Neural cell (in vitro differentiated cells): Measurements from ENCODE around the gene FGGY. TPM values are rescaled to one million over a fixed set of nuclear protein-coding genes. Genes with fewer than 3 reads are reported as not detected.

Experiments
- H2AFZ ChIP-seq: fragments of 200-600, 300-800 bp; sonication (generic), shearing (Covaris generic); 2 replicates; pipeline ENCODE4 v1.6.0; 2014; ENCODE audit warnings: low read depth, mild to moderate bottlenecking, antibody characterized with exemption, low read length, moderate library complexity
- H3F3A ChIP-seq: fragments of 200-600 bp; shearing (Covaris generic); 2 replicates; pipeline ENCODE4 v1.6.1; 2016; ENCODE audit warnings: mild to moderate bottlenecking, moderate library complexity, mixed read lengths, antibody characterized with exemption, low read length; ENCODE audit not compliant: insufficient read depth, poor library complexity, severe bottlenecking
- H3K27ac ChIP-seq: fragments of 200-600, 300-800 bp; sonication (generic), shearing (Covaris generic); 2 replicates; pipeline ENCODE4 v1.5.1; 2014; ENCODE audit warnings: mild to moderate bottlenecking, low read length, moderate library complexity
- H3K27me3 ChIP-seq: fragments of 300-800, 200-600 bp; sonication (generic), shearing (Covaris generic); 2 replicates; pipeline ENCODE4 v1.6.0; 2014; ENCODE audit warnings: mild to moderate bottlenecking, low read depth, low read length, moderate library complexity; ENCODE audit not compliant: insufficient read depth
- H3K36me3 ChIP-seq: fragments of 300-800, 200-600 bp; sonication (generic), shearing (Covaris generic); 2 replicates; pipeline ENCODE4 v1.5.1; 2014; ENCODE audit warnings: mild to moderate bottlenecking, antibody characterized with exemption, low read length, moderate library complexity; ENCODE audit not compliant: insufficient read depth
- H3K4me2 ChIP-seq: fragments of 300-800, 200-600 bp; sonication (generic), shearing (Covaris generic); 2 replicates; pipeline ENCODE4 v1.6.0; 2014; ENCODE audit warnings: mild to moderate bottlenecking, low read length
- H3K4me3 ChIP-seq: fragments of 300-800, 200-600 bp; sonication (generic), shearing (Covaris generic); 2 replicates; pipeline ENCODE4 v1.5.1; 2014; ENCODE audit warnings: mild to moderate bottlenecking, low read length, moderate library complexity
- H3K79me2 ChIP-seq: fragments of 200-600 bp; shearing (Covaris generic); replicated peaks from 2 replicates; pipeline ENCODE4 v1.6.0; 2014; ENCODE audit warnings: mild to moderate bottlenecking, low read length, moderate library complexity; ENCODE audit not compliant: insufficient read depth
- H3K9ac ChIP-seq: fragments of 300-800, 200-600 bp; sonication (generic), shearing (Covaris generic); 2 replicates; pipeline ENCODE4 v1.6.1; 2016; ENCODE audit warnings: mild to moderate bottlenecking, low read length, mixed read lengths
- H3K9me2 ChIP-seq: fragments of 200-600 bp; shearing (Covaris generic); 2 replicates; pipeline ENCODE4 v1.6.1; 2016; ENCODE audit warnings: mild to moderate bottlenecking, low read length, mixed read lengths; ENCODE audit not compliant: insufficient read depth
- H3K9me3 ChIP-seq: fragments of 200-600, 300-800 bp; sonication (generic), shearing (Covaris generic); 2 replicates; pipeline ENCODE4 v1.6.1; 2016; ENCODE audit warnings: mild to moderate bottlenecking, mixed run types, low read length, moderate library complexity, mixed read lengths
- H4K20me1 ChIP-seq: fragments of 200-600 bp; shearing (Covaris generic); 2 replicates; pipeline ENCODE4 v1.6.1; 2016; ENCODE audit warnings: mild to moderate bottlenecking, mixed run types; ENCODE audit not compliant: insufficient read depth
- EP300 ChIP-seq: fragments of 450-650 bp; conservative IDR thresholded peaks from 2 replicates; pipeline ENCODE4 v1.6.1; 2014; ENCODE audit warnings: antibody characterized with exemption, mild to moderate bottlenecking, moderate library complexity; ENCODE audit not compliant: poor library complexity, severe bottlenecking
- EZH2 ChIP-seq: fragments of 200-600, 300-800 bp; shearing (Covaris generic), sonication (generic); IDR thresholded peaks from 2 replicates; pipeline ENCODE4 v1.6.1; 2014; ENCODE audit warnings: antibody characterized with exemption, low read length, borderline replicate concordance, mild to moderate bottlenecking; ENCODE audit not compliant: insufficient read depth, poor library complexity, severe bottlenecking
- MXI1 ChIP-seq: fragments of 450-650 bp; conservative IDR thresholded peaks from 2 replicates; pipeline ENCODE4 v1.6.1; 2014; ENCODE audit warnings: antibody characterized with exemption, mild to moderate bottlenecking; ENCODE audit not compliant: poor library complexity, severe bottlenecking
- POLR2AphosphoS5 ChIP-seq: IDR thresholded peaks from 2 replicates; pipeline ENCODE4 v1.6.1; 2012
- RAD21 ChIP-seq: fragments of 450-650 bp; conservative IDR thresholded peaks from 2 replicates; pipeline ENCODE4 v1.6.1; 2014; ENCODE audit warnings: antibody characterized with exemption, mild to moderate bottlenecking, moderate library complexity
- SMC3 ChIP-seq: fragments of 450-650 bp; conservative IDR thresholded peaks from 2 replicates; pipeline ENCODE4 v1.6.1; 2014; ENCODE audit warnings: antibody characterized with exemption, mild to moderate bottlenecking, moderate library complexity; ENCODE audit not compliant: poor library complexity
- TAF1 ChIP-seq: IDR thresholded peaks from 2 replicates; pipeline ENCODE4 v1.6.1; 2012; ENCODE audit warnings: low read depth
- polyA plus RNA-seq: library from polyadenylated mRNA; depleted of rRNA; stranded (reverse); fragments of >200 nt; gene quantifications from 2 replicates; pipeline ENCODE4 v1.2.3, GENCODE V29; 2014
- TF ChIP-seq, protein P1 (sequence below): fragments of 450-650 bp; IDR thresholded peaks from 2 replicates; pipeline ENCODE4 v1.5.1; 2014; ENCODE audit warnings: antibody characterized with exemption, mild to moderate bottlenecking, moderate library complexity; ENCODE audit not compliant: poor library complexity, severe bottlenecking
- TF ChIP-seq, protein P2 (sequence below): IDR thresholded peaks from 2 replicates; pipeline ENCODE4 v1.6.1; 2012; ENCODE audit warnings: borderline replicate concordance

The FGGY gene
- polyA plus RNA-seq, 1 donor from 2014 or later = 7.4 TPM

DNA sequence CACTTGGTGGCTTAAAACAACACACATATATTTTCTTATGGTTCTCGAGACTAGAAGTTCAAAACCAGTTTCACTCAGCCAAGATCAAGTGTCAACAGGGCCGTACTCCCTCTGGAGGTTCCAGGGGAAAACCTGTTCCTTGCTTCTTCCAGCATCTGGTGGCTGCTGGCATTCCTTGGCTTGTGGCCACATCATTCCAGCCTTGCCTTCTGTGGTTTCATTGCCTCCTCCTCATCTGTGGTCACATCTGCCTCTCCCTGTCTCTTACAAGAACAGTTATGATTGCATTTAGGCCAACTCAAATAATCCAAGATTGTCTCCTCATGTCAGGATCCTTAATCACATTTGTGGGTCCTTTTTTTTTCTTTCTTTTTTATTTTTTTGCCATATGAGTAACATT, 277.2 kb downstream of the FGGY start:
- Histone ChIP-seq H3K9me2 (no peaks in the 10 kb centered on the region), H3K4me2 (no peak overlapping the region), H3K79me2 (no peaks in the 10 kb centered on the region), H3K27ac (no peak overlapping the region), H3K4me3 (no peak overlapping the region), H3F3A (no peaks in the 10 kb centered on the region), H4K20me1 (no peaks in the 10 kb centered on the region), H3K9me3 (no peaks in the 10 kb centered on the region), H3K9ac (no peak overlapping the region), H3K27me3 (no peaks in the 10 kb centered on the region), H3K36me3 (no peaks in the 10 kb centered on the region), H2AFZ (no peak overlapping the region)
- TF ChIP-seq, protein P1, sequence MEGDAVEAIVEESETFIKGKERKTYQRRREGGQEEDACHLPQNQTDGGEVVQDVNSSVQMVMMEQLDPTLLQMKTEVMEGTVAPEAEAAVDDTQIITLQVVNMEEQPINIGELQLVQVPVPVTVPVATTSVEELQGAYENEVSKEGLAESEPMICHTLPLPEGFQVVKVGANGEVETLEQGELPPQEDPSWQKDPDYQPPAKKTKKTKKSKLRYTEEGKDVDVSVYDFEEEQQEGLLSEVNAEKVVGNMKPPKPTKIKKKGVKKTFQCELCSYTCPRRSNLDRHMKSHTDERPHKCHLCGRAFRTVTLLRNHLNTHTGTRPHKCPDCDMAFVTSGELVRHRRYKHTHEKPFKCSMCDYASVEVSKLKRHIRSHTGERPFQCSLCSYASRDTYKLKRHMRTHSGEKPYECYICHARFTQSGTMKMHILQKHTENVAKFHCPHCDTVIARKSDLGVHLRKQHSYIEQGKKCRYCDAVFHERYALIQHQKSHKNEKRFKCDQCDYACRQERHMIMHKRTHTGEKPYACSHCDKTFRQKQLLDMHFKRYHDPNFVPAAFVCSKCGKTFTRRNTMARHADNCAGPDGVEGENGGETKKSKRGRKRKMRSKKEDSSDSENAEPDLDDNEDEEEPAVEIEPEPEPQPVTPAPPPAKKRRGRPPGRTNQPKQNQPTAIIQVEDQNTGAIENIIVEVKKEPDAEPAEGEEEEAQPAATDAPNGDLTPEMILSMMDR = no peak
- TF ChIP-seq RAD21 = no peak
- TF ChIP-seq EP300 = no peak
- no peak for TF ChIP-seq EZH2
- TF ChIP-seq SMC3 = no peak
- TF ChIP-seq MXI1 = no peak
- TF ChIP-seq TAF1 = no peak
- TF ChIP-seq, protein P2, sequence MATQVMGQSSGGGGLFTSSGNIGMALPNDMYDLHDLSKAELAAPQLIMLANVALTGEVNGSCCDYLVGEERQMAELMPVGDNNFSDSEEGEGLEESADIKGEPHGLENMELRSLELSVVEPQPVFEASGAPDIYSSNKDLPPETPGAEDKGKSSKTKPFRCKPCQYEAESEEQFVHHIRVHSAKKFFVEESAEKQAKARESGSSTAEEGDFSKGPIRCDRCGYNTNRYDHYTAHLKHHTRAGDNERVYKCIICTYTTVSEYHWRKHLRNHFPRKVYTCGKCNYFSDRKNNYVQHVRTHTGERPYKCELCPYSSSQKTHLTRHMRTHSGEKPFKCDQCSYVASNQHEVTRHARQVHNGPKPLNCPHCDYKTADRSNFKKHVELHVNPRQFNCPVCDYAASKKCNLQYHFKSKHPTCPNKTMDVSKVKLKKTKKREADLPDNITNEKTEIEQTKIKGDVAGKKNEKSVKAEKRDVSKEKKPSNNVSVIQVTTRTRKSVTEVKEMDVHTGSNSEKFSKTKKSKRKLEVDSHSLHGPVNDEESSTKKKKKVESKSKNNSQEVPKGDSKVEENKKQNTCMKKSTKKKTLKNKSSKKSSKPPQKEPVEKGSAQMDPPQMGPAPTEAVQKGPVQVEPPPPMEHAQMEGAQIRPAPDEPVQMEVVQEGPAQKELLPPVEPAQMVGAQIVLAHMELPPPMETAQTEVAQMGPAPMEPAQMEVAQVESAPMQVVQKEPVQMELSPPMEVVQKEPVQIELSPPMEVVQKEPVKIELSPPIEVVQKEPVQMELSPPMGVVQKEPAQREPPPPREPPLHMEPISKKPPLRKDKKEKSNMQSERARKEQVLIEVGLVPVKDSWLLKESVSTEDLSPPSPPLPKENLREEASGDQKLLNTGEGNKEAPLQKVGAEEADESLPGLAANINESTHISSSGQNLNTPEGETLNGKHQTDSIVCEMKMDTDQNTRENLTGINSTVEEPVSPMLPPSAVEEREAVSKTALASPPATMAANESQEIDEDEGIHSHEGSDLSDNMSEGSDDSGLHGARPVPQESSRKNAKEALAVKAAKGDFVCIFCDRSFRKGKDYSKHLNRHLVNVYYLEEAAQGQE = no peak
- TF ChIP-seq POLR2AphosphoS5 = no peak

DNA sequence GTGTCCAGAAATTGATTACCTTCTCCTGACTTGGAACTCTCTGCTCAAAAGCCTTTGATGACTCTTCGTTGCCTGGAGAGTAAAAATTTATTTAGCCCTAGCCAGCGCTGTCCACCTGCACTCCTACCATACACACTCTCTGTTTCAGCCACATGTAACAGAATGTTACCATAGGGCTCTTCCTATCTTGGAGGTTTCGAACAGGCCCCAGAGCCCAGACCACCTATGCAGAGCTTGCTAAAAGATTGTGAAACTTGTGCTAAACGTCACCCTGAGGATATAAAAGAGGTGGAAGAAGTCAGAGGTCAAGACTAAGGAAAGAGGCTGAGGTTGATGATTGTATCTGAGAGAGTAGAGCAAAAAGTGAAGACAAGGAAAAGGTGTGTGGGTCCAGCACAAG, 280.9 kb downstream of the FGGY start:
- Histone ChIP-seq H2AFZ (no peak overlapping the region), H3K36me3 (no peaks in the 10 kb centered on the region), H3K4me2 (no peak overlapping the region), H3K9me3 (no peaks in the 10 kb centered on the region), H4K20me1 (no peaks in the 10 kb centered on the region), H3F3A (no peaks in the 10 kb centered on the region), H3K27ac (no peak overlapping the region), H3K9me2 (no peaks in the 10 kb centered on the region), H3K27me3 (no peaks in the 10 kb centered on the region), H3K4me3 (no peak overlapping the region), H3K9ac (no peak overlapping the region), H3K79me2 (no peaks in the 10 kb centered on the region)
- TF ChIP-seq, protein P2 = no peak
- TF ChIP-seq POLR2AphosphoS5 (no peak), TAF1 (no peak), EZH2 (no peak), MXI1 (no peak), RAD21 (no peak), SMC3 (no peak), EP300 (no peak)
- TF ChIP-seq, protein P1 = no peak
